ENCODE results near the gene GTPBP10.

The GTPBP10 gene

DNA sequence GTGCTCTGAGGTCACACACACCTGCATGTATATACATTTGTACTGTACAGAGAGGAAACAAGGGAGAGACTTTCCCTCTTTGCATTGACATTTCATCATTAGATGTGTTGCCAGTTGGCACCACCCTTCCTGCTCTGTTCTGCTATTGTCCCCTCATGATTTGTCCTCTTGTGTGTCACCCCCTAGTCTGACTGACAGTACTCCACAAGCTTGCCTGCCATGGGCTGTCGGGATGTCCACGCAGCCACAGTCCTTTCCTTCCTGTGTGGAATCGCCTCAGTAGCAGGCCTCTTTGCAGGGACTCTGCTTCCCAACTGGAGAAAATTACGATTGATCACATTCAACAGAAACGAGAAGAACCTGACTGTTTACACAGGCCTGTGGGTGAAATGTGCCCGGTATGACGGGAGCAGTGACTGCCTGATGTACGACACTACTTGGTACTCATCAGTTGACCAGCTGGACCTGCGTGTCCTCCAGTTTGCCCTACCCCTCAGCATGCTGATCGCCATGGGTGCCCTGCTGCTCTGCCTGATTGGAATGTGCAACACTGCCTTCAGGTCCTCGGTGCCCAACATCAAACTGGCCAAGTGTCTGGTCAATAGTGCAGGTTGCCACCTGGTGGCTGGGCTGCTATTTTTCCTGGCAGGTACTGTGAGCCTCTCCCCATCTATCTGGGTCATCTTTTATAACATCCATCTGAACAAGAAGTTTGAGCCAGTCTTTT, 66.1 kb downstream of the GTPBP10 start:
- peaks cover 9% of the 10 kb centered on the region for H3K36me3 ChIP-seq (ENCODE audit: control insufficient read depth, low read length)
- H3K9me2 ChIP-seq (replicated peaks; ENCODE audit: control insufficient read depth, low read length), result no peaks in the 10 kb centered on the region
- H3K79me2 ChIP-seq (ENCODE audit: control insufficient read depth, low read length), result no peaks in the 10 kb centered on the region

DNA sequence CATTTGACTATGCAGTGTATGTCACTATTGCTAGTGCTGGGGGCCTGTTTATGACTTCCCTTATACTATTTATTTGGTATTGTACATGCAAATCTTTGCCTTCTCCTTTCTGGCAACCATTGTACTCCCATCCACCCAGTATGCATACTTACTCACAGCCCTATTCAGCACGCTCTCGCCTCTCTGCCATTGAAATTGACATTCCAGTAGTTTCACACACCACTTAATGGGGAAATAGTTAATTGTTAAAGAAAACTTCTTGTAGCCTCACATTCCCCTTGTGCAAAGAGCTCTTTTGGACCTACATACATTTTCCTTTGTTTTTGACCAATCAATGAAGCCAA, 66.6 kb downstream of the GTPBP10 start:
- Histone ChIP-seq H3K79me2 (ENCODE audit: control insufficient read depth, low read length) (no peaks in the 10 kb centered on the region), H3K27ac (ENCODE audit: low read depth, low read length) (no peak overlapping the region), H3K36me3 (ENCODE audit: control insufficient read depth, low read length) (peaks cover 8% of the 10 kb centered on the region), H3K27me3 (ENCODE audit: control insufficient read depth, low read length) (no peaks in the 10 kb centered on the region), H3F3A (ENCODE audit: control insufficient read depth, insufficient read depth) (no peaks in the 10 kb centered on the region), H3K9me2 (replicated peaks; ENCODE audit: control insufficient read depth, low read length) (no peaks in the 10 kb centered on the region), H3K9me3 (ENCODE audit: control insufficient read depth, insufficient read depth, low read length) (no peaks in the 10 kb centered on the region), H3K4me3 (ENCODE audit: low read length) (no peak overlapping the region), H4K20me1 (ENCODE audit: control insufficient read depth, insufficient read depth, low read depth, low read length) (no peaks in the 10 kb centered on the region), H3K4me1 (ENCODE audit: control insufficient read depth, low read length) (no peaks in the 10 kb centered on the region), H3K4me2 (ENCODE audit: low read length) (no peak overlapping the region)
- no peak for TF ChIP-seq EZH2phosphoT487 (IDR thresholded peaks at IDR 0.05; ENCODE audit: borderline replicate concordance, low read length)
- TF ChIP-seq, protein P1, sequence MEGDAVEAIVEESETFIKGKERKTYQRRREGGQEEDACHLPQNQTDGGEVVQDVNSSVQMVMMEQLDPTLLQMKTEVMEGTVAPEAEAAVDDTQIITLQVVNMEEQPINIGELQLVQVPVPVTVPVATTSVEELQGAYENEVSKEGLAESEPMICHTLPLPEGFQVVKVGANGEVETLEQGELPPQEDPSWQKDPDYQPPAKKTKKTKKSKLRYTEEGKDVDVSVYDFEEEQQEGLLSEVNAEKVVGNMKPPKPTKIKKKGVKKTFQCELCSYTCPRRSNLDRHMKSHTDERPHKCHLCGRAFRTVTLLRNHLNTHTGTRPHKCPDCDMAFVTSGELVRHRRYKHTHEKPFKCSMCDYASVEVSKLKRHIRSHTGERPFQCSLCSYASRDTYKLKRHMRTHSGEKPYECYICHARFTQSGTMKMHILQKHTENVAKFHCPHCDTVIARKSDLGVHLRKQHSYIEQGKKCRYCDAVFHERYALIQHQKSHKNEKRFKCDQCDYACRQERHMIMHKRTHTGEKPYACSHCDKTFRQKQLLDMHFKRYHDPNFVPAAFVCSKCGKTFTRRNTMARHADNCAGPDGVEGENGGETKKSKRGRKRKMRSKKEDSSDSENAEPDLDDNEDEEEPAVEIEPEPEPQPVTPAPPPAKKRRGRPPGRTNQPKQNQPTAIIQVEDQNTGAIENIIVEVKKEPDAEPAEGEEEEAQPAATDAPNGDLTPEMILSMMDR (IDR thresholded peaks at IDR 0.05; ENCODE audit: low read depth, low read length, poor library complexity, severe bottlenecking), result no peak

More for the DNA sequence above, 66.1 kb downstream of the GTPBP10 start:
- H3K9me3 ChIP-seq (ENCODE audit: control insufficient read depth, insufficient read depth, low read length), result no peaks in the 10 kb centered on the region
- TF ChIP-seq EZH2phosphoT487 (IDR thresholded peaks at IDR 0.05; ENCODE audit: borderline replicate concordance, low read length), result no peak
- TF ChIP-seq, protein P1 (IDR thresholded peaks at IDR 0.05; ENCODE audit: low read depth, low read length, poor library complexity, severe bottlenecking), result peak; percentile 71
- H3K27ac ChIP-seq (ENCODE audit: low read depth, low read length), result no peak overlapping the region
- H3K4me1 ChIP-seq (ENCODE audit: control insufficient read depth, low read length), result no peaks in the 10 kb centered on the region
- no peak overlapping the region for H3K4me3 ChIP-seq (ENCODE audit: low read length)
- no peak overlapping the region for H3K4me2 ChIP-seq (ENCODE audit: low read length)
- no peaks in the 10 kb centered on the region for H3K27me3 ChIP-seq (ENCODE audit: control insufficient read depth, low read length)
- H4K20me1 ChIP-seq (ENCODE audit: control insufficient read depth, insufficient read depth, low read depth, low read length), result no peaks in the 10 kb centered on the region
- no peaks in the 10 kb centered on the region for H3F3A ChIP-seq (ENCODE audit: control insufficient read depth, insufficient read depth)

DNA sequence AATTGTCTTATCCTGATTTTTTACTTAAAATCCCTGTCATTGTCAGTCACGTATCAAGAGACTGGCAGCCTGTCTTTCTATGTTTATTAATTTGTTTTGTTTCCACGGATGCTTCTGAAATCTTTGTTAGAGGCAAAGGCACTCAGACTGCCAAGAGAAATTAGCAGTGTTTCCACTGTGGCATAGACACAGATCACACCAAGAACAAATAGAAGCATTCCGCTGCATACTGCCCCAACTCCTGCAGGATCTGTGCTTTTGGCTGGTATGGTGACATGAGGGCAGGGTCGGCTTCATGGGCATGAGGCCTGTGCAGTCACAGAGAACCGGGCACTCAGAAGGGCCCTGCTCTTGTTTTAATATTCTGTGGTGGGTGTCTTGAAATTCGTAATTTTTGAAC, 75.1 kb downstream of the GTPBP10 start:
- H3K4me3 ChIP-seq (ENCODE audit: low read length), result no peak overlapping the region
- TF ChIP-seq EZH2phosphoT487 (IDR thresholded peaks at IDR 0.05; ENCODE audit: borderline replicate concordance, low read length), result no peak
- TF ChIP-seq, protein P1 (IDR thresholded peaks at IDR 0.05; ENCODE audit: low read depth, low read length, poor library complexity, severe bottlenecking), result no peak
- no peaks in the 10 kb centered on the region for H3K36me3 ChIP-seq (ENCODE audit: control insufficient read depth, low read length)
- H3K4me1 ChIP-seq (ENCODE audit: control insufficient read depth, low read length), result no peaks in the 10 kb centered on the region
- H3K4me2 ChIP-seq (ENCODE audit: low read length), result no peak overlapping the region
- H3K9me2 ChIP-seq (replicated peaks; ENCODE audit: control insufficient read depth, low read length), result no peaks in the 10 kb centered on the region
- H3K79me2 ChIP-seq (ENCODE audit: control insufficient read depth, low read length), result no peaks in the 10 kb centered on the region
- no peaks in the 10 kb centered on the region for H3K27me3 ChIP-seq (ENCODE audit: control insufficient read depth, low read length)
- no peaks in the 10 kb centered on the region for H3F3A ChIP-seq (ENCODE audit: control insufficient read depth, insufficient read depth)
- no peaks in the 10 kb centered on the region for H3K9me3 ChIP-seq (ENCODE audit: control insufficient read depth, insufficient read depth, low read length)
- no peak overlapping the region for H3K27ac ChIP-seq (ENCODE audit: low read depth, low read length)
- no peaks in the 10 kb centered on the region for H4K20me1 ChIP-seq (ENCODE audit: control insufficient read depth, insufficient read depth, low read depth, low read length)

All from DOHH2 (cell line).